ENCODE data around the gene USP7. TPM values are rescaled to one million over a fixed set of nuclear protein-coding genes. Genes with fewer than 3 reads are reported as not detected.
"Not testable (repeated sequence)": the region's sequence is repeated elsewhere in the genome, so short reads cannot be mapped to it uniquely, and the experiment has no call there.

USP7 gene
- total and polyA plus RNA-seq, 9 donors: 28.1 to 104 (median 86.3) TPM

DNA sequence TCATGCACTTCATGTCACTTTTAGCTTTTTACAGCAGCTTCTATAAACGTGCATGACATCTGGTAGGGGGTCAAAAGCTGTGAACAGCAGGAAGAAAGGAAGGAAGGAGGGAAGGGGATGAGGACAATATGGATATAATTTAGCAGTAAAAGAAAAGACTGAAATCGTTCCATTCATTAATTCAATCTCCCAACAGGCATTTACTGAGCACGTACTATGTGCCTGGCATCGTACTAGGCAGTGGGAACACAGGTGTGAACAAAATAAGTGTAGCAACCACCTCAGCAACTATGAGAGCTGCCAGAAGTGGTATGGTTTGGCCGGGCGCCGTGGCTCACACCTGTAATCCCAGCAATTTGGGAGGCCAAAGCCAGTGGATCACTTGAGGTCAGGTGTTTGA is 19.1 kb upstream of the USP7 start:
- no peak for DNase-seq
- intact Hi-C loops (cut with DNase I): no loop called here
- H3K27me3 ChIP-seq: no peaks in the 10 kb centered on the region
- H3K4me1 ChIP-seq (ENCODE audit: insufficient read depth): no peaks in the 10 kb centered on the region
- no peaks in the 10 kb centered on the region for H3K9me3 ChIP-seq
- WGBS, 3 donors: 80 to 82% (median 80%) methylated on average over 7 of the region's 7 CpGs
- TF ChIP-seq, protein P1, sequence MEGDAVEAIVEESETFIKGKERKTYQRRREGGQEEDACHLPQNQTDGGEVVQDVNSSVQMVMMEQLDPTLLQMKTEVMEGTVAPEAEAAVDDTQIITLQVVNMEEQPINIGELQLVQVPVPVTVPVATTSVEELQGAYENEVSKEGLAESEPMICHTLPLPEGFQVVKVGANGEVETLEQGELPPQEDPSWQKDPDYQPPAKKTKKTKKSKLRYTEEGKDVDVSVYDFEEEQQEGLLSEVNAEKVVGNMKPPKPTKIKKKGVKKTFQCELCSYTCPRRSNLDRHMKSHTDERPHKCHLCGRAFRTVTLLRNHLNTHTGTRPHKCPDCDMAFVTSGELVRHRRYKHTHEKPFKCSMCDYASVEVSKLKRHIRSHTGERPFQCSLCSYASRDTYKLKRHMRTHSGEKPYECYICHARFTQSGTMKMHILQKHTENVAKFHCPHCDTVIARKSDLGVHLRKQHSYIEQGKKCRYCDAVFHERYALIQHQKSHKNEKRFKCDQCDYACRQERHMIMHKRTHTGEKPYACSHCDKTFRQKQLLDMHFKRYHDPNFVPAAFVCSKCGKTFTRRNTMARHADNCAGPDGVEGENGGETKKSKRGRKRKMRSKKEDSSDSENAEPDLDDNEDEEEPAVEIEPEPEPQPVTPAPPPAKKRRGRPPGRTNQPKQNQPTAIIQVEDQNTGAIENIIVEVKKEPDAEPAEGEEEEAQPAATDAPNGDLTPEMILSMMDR (IDR thresholded peaks at IDR 0.05): no peak
- TF ChIP-seq POLR2A (IDR thresholded peaks at IDR 0.05) (no peak), EP300 (IDR thresholded peaks at IDR 0.05) (no peak)
- no peak overlapping the region for H3K27ac ChIP-seq
- H3K4me3 ChIP-seq: no peak overlapping the region
- H3K36me3 ChIP-seq: no peaks in the 10 kb centered on the region

DNA sequence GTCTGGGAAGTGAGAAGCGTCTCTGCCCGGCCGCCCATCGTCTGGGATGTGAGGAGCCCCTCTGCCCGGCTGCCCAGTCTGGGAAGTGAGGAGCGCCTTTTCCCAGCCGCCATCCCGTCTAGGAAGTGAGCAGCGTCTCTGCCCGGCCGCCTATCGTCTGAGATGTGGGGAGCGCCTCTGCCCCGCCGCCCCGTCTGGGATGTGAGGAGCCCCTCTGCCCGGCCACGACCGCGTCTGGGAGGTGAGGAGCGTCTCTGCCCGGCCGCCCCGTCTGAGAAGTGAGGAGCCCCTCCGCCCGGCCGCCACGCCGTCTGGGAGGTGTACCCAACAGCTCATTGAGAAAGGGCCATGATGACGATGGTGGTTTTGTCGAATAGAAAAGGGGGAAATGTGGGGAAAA is 18.2 kb upstream of the USP7 start:
- H3K9me3 ChIP-seq; H3K4me3 ChIP-seq; DNase-seq; intact Hi-C loops (cut with DNase I); H3K27ac ChIP-seq; H3K36me3 ChIP-seq; H3K4me1 ChIP-seq (ENCODE audit: insufficient read depth); H3K27me3 ChIP-seq: not testable (repeated sequence)
- 94 to 97% (median 95%) methylated on average over 20 to 31 of the region's 31 CpGs for WGBS, 3 donors

DNA sequence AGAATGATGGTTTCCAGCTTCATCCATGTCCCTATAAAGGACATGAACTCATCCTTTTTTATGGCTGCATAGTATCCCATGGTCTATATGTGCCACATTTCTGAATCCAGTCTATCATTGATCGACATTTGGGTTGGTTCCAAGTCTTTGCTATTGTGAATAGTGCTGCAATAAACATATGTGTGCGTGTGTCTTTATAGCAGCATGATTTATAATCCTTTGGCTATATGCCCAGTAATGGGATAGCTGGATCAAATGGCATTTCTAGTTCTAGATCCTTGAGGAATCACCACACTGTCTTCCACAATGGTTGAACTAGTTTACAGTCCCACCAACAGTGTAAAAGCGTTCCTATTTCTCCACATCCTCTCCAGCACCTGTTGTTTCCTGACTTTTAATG is 12.5 kb upstream of the USP7 start:
- 56 to 60% (median 57%) methylated on average over 3 of the region's 3 CpGs for WGBS, 3 donors

DNA sequence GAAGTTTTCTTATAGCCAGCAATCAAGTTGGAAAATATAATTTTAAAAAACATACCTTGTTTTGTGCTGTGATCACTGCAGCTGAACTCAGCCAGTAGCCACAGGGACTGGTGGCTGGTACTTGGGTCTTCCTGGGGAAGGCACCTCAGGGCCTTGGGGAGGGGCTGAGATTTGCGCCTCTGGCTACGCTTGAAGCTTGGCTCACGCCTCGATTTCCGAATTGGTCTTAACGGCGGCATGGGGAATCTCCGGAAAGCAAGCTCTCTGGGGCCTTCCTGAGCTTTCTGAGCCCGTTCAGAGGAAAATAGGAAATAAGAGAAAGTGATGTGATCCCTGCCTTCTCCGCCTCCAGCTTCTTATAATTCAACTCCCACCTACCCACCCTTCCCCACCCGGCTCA is 11.3 kb upstream of the USP7 start:
- DNase-seq: no peak

More for the DNA sequence above, 12.5 kb upstream of the USP7 start:
- H3K27ac ChIP-seq; H3K4me3 ChIP-seq; DNase-seq; H3K27me3 ChIP-seq; intact Hi-C loops (cut with DNase I); H3K4me1 ChIP-seq (ENCODE audit: insufficient read depth); H3K36me3 ChIP-seq; H3K9me3 ChIP-seq: not testable (repeated sequence)

GRCh38 chr16:8972843-8973586 is 9.3 kb upstream of the USP7 start:
- H3K4me1 ChIP-seq (ENCODE audit: insufficient read depth): no peaks in the 10 kb centered on the region
- no peaks in the 10 kb centered on the region for H3K36me3 ChIP-seq
- 29 to 41% (median 32%) methylated on average over 7 of the region's 7 CpGs for WGBS, 3 donors
- no peaks in the 10 kb centered on the region for H3K9me3 ChIP-seq
- H3K4me3 ChIP-seq: no peak overlapping the region
- DNase-seq: no peak
- no peak overlapping the region for H3K27ac ChIP-seq
- no peaks in the 10 kb centered on the region for H3K27me3 ChIP-seq
- intact Hi-C loops (cut with DNase I): no loop called here
- TF ChIP-seq EP300 (IDR thresholded peaks at IDR 0.05): no peak
- TF ChIP-seq, protein P1 (IDR thresholded peaks at IDR 0.05): no peak
- no peak for TF ChIP-seq POLR2A (IDR thresholded peaks at IDR 0.05)

More for the DNA sequence above, 11.3 kb upstream of the USP7 start:
- no peak overlapping the region for H3K4me3 ChIP-seq
- H3K27ac ChIP-seq: no peak overlapping the region
- H3K4me1 ChIP-seq (ENCODE audit: insufficient read depth): no peaks in the 10 kb centered on the region
- 56 to 64% (median 62%) methylated on average over 11 of the region's 11 CpGs for WGBS, 3 donors
- TF ChIP-seq EP300 (IDR thresholded peaks at IDR 0.05): no peak
- TF ChIP-seq, protein P1 (IDR thresholded peaks at IDR 0.05): no peak
- no peak for TF ChIP-seq POLR2A (IDR thresholded peaks at IDR 0.05)
- H3K27me3 ChIP-seq: no peaks in the 10 kb centered on the region
- no peaks in the 10 kb centered on the region for H3K36me3 ChIP-seq
- intact Hi-C loops (cut with DNase I): no loop called here
- H3K9me3 ChIP-seq: no peaks in the 10 kb centered on the region

All from ovary (tissue), 9 donors.